ENCODE measurements around the gene ATP6AP2. TPM values are rescaled to one million over a fixed set of nuclear protein-coding genes. Genes with fewer than 3 reads are reported as not detected.

The ATP6AP2 gene
- total and polyA plus RNA-seq, 2 of the 4 experiments (the other 2 are of a cell fraction): 76.2 to 175 TPM

DNA sequence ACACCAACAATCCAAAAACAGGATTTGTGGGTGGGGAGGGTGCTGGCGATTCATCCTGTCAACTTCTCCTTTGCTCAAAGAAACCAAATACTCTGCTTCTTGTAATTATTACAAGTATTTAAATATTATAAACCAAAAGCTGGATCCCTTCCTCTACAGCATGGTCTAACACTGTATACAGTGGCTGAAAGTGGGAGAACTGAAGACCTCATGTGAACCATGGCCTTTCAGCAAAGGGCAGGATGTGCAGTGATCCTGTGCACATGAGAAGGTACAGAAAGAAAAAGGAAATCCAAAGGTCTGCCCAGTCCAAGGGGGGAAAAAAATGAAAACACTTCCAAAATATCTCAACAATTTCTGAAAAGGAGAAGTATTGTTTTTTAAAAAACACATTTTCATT lies 71.9 kb downstream of the ATP6AP2 start:
- Histone ChIP-seq H3K14ac (replicated peaks; ENCODE audit: low read depth, low read length) (no peak overlapping the region), H3K4me3 (ENCODE audit: insufficient read depth, low read depth, low read length) (no peak overlapping the region), H4K5ac (ENCODE audit: low read depth, low read length) (no peak overlapping the region), H4K8ac (ENCODE audit: low read depth in 2 of 2, low read length in 2 of 2) (no peak overlapping the region), H2BK120ac (ENCODE audit: low read depth, low read length) (no peak overlapping the region), H3K36me3 (ENCODE audit: control insufficient read depth, insufficient read depth, low read length) (peaks cover 2% of the 10 kb centered on the region), H4K91ac (ENCODE audit: insufficient read depth, low read depth, low read length) (no peak overlapping the region), H2AK9ac (replicated peaks; ENCODE audit: low read depth, low read length, poor library complexity) (no peak overlapping the region), H3K79me1 (ENCODE audit: low read depth in 1 of 2, low read length in 2 of 2) (no peaks in the 10 kb centered on the region), H3K27me3 (ENCODE audit: control insufficient read depth, insufficient read depth, low read length) (no peaks in the 10 kb centered on the region), H4K20me1 (ENCODE audit: insufficient read depth, low read length) (no peaks in the 10 kb centered on the region), H2BK15ac (ENCODE audit: low read depth, low read length) (no peak overlapping the region), H3K27ac (ENCODE audit: insufficient read depth, low read length) (no peak overlapping the region), H3K4ac (ENCODE audit: low read depth, low read length) (no peak overlapping the region), H2AFZ (replicated peaks; ENCODE audit: low read length, poor library complexity) (no peak overlapping the region), H2BK5ac (ENCODE audit: low read depth, low read length, poor library complexity, severe bottlenecking) (no peak overlapping the region), H3K23ac (ENCODE audit: low read depth, low read length) (no peak overlapping the region), H2BK20ac (ENCODE audit: low read depth, low read length) (no peak overlapping the region), H3K9me1 (ENCODE audit: insufficient read depth, low read length) (no peaks in the 10 kb centered on the region), H3K4me1 (ENCODE audit: control insufficient read depth, insufficient read depth, low read length) (no peaks in the 10 kb centered on the region), H3K9ac (ENCODE audit: low read depth, low read length) (no peak overlapping the region), H3K56ac (ENCODE audit: extremely low read depth, insufficient read depth, low read length) (no peak overlapping the region), H3K18ac (ENCODE audit: low read depth, low read length) (no peak overlapping the region), H3K4me2 (ENCODE audit: low read depth, low read length) (no peak overlapping the region), H2AK5ac (ENCODE audit: low read depth, low read length) (no peak overlapping the region), H3K9me3 (ENCODE audit: control insufficient read depth, insufficient read depth, low read length) (no peaks in the 10 kb centered on the region)
- WGBS, 2 experiments (ENCODE audit: extremely low coverage in 2 of 2, insufficient read length in 1 of 2): no CpG with 5 or more reads among the region's 1 CpG
- DNase-seq: no peak
- dilution Hi-C loops (cut with HindIII; ENCODE audit: low sequenced_read_pairs, unreplicated experiment) (no loop called here), in situ Hi-C loops (cut with MboI; ENCODE audit: low sequenced_read_pairs) (loop anchor here (5.0 to 25.0 kb wide), 3 partner anchors 142 to 585 kb away; no protein-coding TSS in a partner anchor), intact Hi-C loops (cut with micrococcal nuclease) (loop anchor here (5.0 kb wide), 2 partner anchors 275 to 600 kb away; no protein-coding TSS in a partner anchor)
- no TSS peak for BruUV-seq (replicated peaks)
- CTCF ChIA-PET: interaction anchor here (1.0 to 1.1 kb wide), 3 partner anchors 11 to 142 kb away, joined by 3 to 6 read pairs (median 4); no protein-coding TSS in a partner anchor
- TF ChIP-seq MXI1 (IDR thresholded peaks at IDR 0.05; ENCODE audit: borderline replicate concordance, low read depth, low read length) (no peak), MAFK (IDR thresholded peaks at IDR 0.05; ENCODE audit: low read depth, low read length) (no peak), FOS (IDR thresholded peaks at IDR 0.05; ENCODE audit: low read depth, low read length) (no peak), BHLHE40 (IDR thresholded peaks at IDR 0.05; ENCODE audit: low read depth, low read length) (no peak), NFE2L2 (IDR thresholded peaks at IDR 0.05; ENCODE audit: low read depth, low read length) (no peak), MAZ (IDR thresholded peaks at IDR 0.05; ENCODE audit: borderline replicate concordance, low read depth, low read length) (no peak), RFX5 (IDR thresholded peaks at IDR 0.05; ENCODE audit: low read depth, low read length) (no peak), RAD21 (IDR thresholded peaks at IDR 0.05; ENCODE audit: low read length) (no peak)
- POLR2A ChIA-PET (ENCODE audit: unreplicated experiment): no interaction called here
- no peak for ATAC-seq (ENCODE audit: low read depth)

Data from IMR-90 (cell line).